HCT116 (cell line): Measurements from ENCODE around the gene RPLP1. TPM values are rescaled to one million over a fixed set of nuclear protein-coding genes. Genes with fewer than 3 reads are reported as not detected.

ENCODE experiments used
- ATAC-seq: fragments of 200-7000 bp; cut with Tn5 transposase; 2 replicates; pipeline ENCODE4 v1.9.1; 2020; ENCODE audit warnings: mild to moderate bottlenecking, moderate library complexity
- BruUV-seq: library from RNA; stranded (reverse); fragments of 400-500 nt; replicated peaks from 2 replicates; lab custom pipeline; 2021; lab: Mats Ljungman, UMichigan
- CTCF ChIA-PET: fragments of 300-600 bp; sonication (Branson Sonifier 250); formaldehyde crosslinking; loops from one replicate; lab custom pipeline; 2021; ENCODE audit warnings: antibody characterized with exemption; lab: Charles Lee
- POLR2A ChIA-PET: fragments of 300-600, 350-600 bp; sonication (Branson Sonifier 250); formaldehyde crosslinking; loops from one replicate; lab custom pipeline; 2021; ENCODE audit warnings: antibody characterized with exemption; lab: Charles Lee
- RAD21 ChIA-PET, 2 experiments: fragments of 300-600 bp; sonication (Branson Sonifier 250); formaldehyde crosslinking; loops; one replicate each; lab custom pipeline; 2023; ENCODE audit warnings: low total read pairs in 2 of 2; ENCODE audit not compliant: uncharacterized antibody in 2 of 2, unreplicated experiment in 2 of 2, low non-redundant PET in 1 of 2; lab: Charles Lee
- DNase-seq: peaks from one replicate; pipeline ENCODE4 v3.0.0-alpha.2; 2010; ENCODE audit warnings: low read depth, low spot score
- H2AFZ ChIP-seq: fragments of 200-600 bp; shearing (Covaris generic), sonication (generic); 2 replicates; pipeline ENCODE4 v1.6.1; 2017; ENCODE audit warnings: low read depth, mixed run types, mixed read lengths, antibody characterized with exemption, low read length; ENCODE audit not compliant: poor library complexity, severe bottlenecking
- H3K27ac ChIP-seq: 2 replicates; pipeline ENCODE4 v1.5.1; 2012; ENCODE audit warnings: low read depth, low read length
- H3K27me3 ChIP-seq: fragments of 200-600 bp; sonication (generic); 2 replicates; pipeline ENCODE4 v1.6.1; 2016; ENCODE audit warnings: mixed run types, low read length, mixed read lengths; ENCODE audit not compliant: insufficient read depth
- H3K36me3 ChIP-seq, 2 experiments: fragments of 200-500 bp in 1 of 2; fragments of 200-600 bp in 1 of 2; sonication (Bioruptor generic) in 1 of 2; sonication (generic) in 1 of 2; 2 replicates each; pipeline versions ENCODE4 v1.5.1 to v1.6.1; 2014 to 2016; ENCODE audit warnings: low read length in 2 of 2, inconsistent platforms in 1 of 2, mixed read lengths in 1 of 2, mixed run types in 1 of 2; ENCODE audit not compliant: insufficient read depth in 2 of 2, control insufficient read depth in 1 of 2
- H3K4me1 ChIP-seq, 2 experiments: fragments of 200-600 bp in 1 of 2; sonication (generic) in 1 of 2; 2 replicates each; pipeline versions ENCODE4 v1.5.1 to v1.6.1; 2012 to 2017; ENCODE audit warnings: low read length in 2 of 2, inconsistent platforms in 1 of 2, mild to moderate bottlenecking in 1 of 2, mixed read lengths in 1 of 2, mixed run types in 1 of 2, moderate library complexity in 1 of 2; ENCODE audit not compliant: insufficient read depth in 2 of 2, control insufficient read depth in 1 of 2
- H3K4me2 ChIP-seq: fragments of 200-600 bp; sonication (generic); 2 replicates; pipeline ENCODE4 v1.6.1; 2017; ENCODE audit warnings: mixed run types, low read length, mixed read lengths
- H3K4me3 ChIP-seq, 2 experiments: fragments of 200-600 bp in 1 of 2; sonication (generic) in 1 of 2; replicated peaks in 1 of 2; 2 replicates each; pipeline ENCODE4 v1.5.1; 2011 to 2016; ENCODE audit warnings: low read length in 2 of 2, control low read depth in 1 of 2, low read depth in 1 of 2, mild to moderate bottlenecking in 1 of 2, mixed read lengths in 1 of 2, mixed run types in 1 of 2
- H3K79me2 ChIP-seq: fragments of 200-600 bp; sonication (generic); 2 replicates; pipeline ENCODE4 v1.6.1; 2017; ENCODE audit warnings: mild to moderate bottlenecking, mixed run types, low read length, moderate library complexity, mixed read lengths; ENCODE audit not compliant: insufficient read depth
- H3K9ac ChIP-seq: fragments of 200-600 bp; sonication (generic); 2 replicates; pipeline ENCODE4 v1.6.1; 2016; ENCODE audit warnings: low read length, mixed read lengths
- H3K9me2 ChIP-seq: fragments of 200-600 bp; sonication (generic), shearing (Covaris generic); 2 replicates; pipeline ENCODE4 v1.6.1; 2017; ENCODE audit warnings: mixed run types, mild to moderate bottlenecking, moderate library complexity; ENCODE audit not compliant: insufficient read depth
- H3K9me3 ChIP-seq, 2 experiments: fragments of 200-500 bp in 1 of 2; fragments of 200-600 bp in 1 of 2; sonication (Bioruptor generic) in 1 of 2; sonication (generic) in 1 of 2; 2 replicates each; pipeline ENCODE4 v1.6.1; 2014 to 2017; ENCODE audit warnings: low read length in 2 of 2, mixed read lengths in 2 of 2, inconsistent platforms in 1 of 2, low read depth in 1 of 2, mild to moderate bottlenecking in 1 of 2, mixed run types in 1 of 2, moderate library complexity in 1 of 2; ENCODE audit not compliant: control insufficient read depth in 1 of 2, insufficient read depth in 1 of 2
- H4K20me1 ChIP-seq: fragments of 200-600 bp; sonication (generic), shearing (Covaris generic); 2 replicates; pipeline ENCODE4 v1.6.1; 2017; ENCODE audit warnings: mixed run types, mild to moderate bottlenecking, moderate library complexity; ENCODE audit not compliant: insufficient read depth
- EGR1 ChIP-seq: IDR thresholded peaks from 2 replicates; pipeline ENCODE4 v1.6.1; 2012; ENCODE audit warnings: low read depth
- ELF1 ChIP-seq: IDR thresholded peaks from 2 replicates; pipeline ENCODE4 v1.6.1; 2012; ENCODE audit warnings: low read depth, borderline replicate concordance
- EZH2phosphoT487 ChIP-seq: fragments of 200-600 bp; IDR thresholded peaks from 2 replicates; pipeline ENCODE4 v1.6.1; 2018; ENCODE audit warnings: antibody characterized with exemption, borderline replicate concordance
- POLR2A ChIP-seq: IDR thresholded peaks from 2 replicates; pipeline ENCODE4 v1.7.0; 2011; ENCODE audit warnings: borderline replicate concordance; ENCODE audit not compliant: insufficient read depth, insufficient read length; ENCODE audit errors: extremely low read depth
- POLR2AphosphoS5 ChIP-seq: IDR thresholded peaks from 2 replicates; pipeline ENCODE4 v1.6.1; 2011; ENCODE audit warnings: mild to moderate bottlenecking, low read depth, low read length, moderate library complexity
- RAD21 ChIP-seq: IDR thresholded peaks from 2 replicates; pipeline ENCODE4 v1.6.1; 2012; ENCODE audit warnings: low read depth, mild to moderate bottlenecking
- SIN3A ChIP-seq: IDR thresholded peaks from 2 replicates; pipeline ENCODE4 v1.6.1; 2012; ENCODE audit warnings: low read depth
- SP1 ChIP-seq: IDR thresholded peaks from 2 replicates; pipeline ENCODE4 v1.6.1; 2012; ENCODE audit warnings: low read depth
- SRF ChIP-seq: IDR thresholded peaks from 2 replicates; pipeline ENCODE4 v1.6.1; 2012; ENCODE audit warnings: low read depth
- TCF7L2 ChIP-seq: IDR thresholded peaks from 2 replicates; pipeline ENCODE4 v1.7.0; 2011; ENCODE audit warnings: borderline replicate concordance, inconsistent platforms; ENCODE audit not compliant: insufficient read depth, insufficient read length; ENCODE audit errors: extremely low read depth
- YY1 ChIP-seq: IDR thresholded peaks from 2 replicates; pipeline ENCODE4 v1.6.1; 2011; ENCODE audit warnings: low read length, low read depth, moderate library complexity, mild to moderate bottlenecking; ENCODE audit not compliant: insufficient replicate concordance; ENCODE audit errors: extremely low read depth
- ZBTB33 ChIP-seq: IDR thresholded peaks from 2 replicates; pipeline ENCODE4 v1.6.1; 2011; ENCODE audit warnings: mild to moderate bottlenecking, low read length, moderate library complexity; ENCODE audit not compliant: insufficient replicate concordance; ENCODE audit errors: extremely low read depth
- ZFX ChIP-seq: fragments of 450-650 bp; IDR thresholded peaks from 2 replicates; pipeline ENCODE4 v1.6.1; 2017
- ZNF274 ChIP-seq: fragments of 200-500 bp; sonication (Bioruptor generic); IDR thresholded peaks from 2 replicates; pipeline ENCODE4 v1.6.1; 2014; ENCODE audit warnings: mild to moderate bottlenecking, low read depth, low read length, inconsistent platforms
- intact Hi-C: fragments of 100-400 bp; cut with micrococcal nuclease; formaldehyde crosslinking; loops from 2 replicates; pipeline ENCODE4 v1.10.0; 2022
- total RNA-seq: library from RNA; stranded (reverse); gene quantifications from one replicate; pipeline ENCODE4 v1.2.1, GENCODE V29; 2021; ENCODE audit not compliant: unreplicated experiment
- TF ChIP-seq, protein P1 (sequence below), 3 experiments: fragments of 200-600 bp in 1 of 3; sonication (generic) in 1 of 3; IDR thresholded peaks in 2 of 3; conservative IDR thresholded peaks in 1 of 3; 2 replicates each; pipeline ENCODE4 v1.5.1; 2012 to 2017; ENCODE audit warnings: low read depth in 2 of 3, low read length in 2 of 3, antibody characterized with exemption in 1 of 3, borderline replicate concordance in 1 of 3, control low read depth in 1 of 3, mild to moderate bottlenecking in 1 of 3, mixed read lengths in 1 of 3, mixed run types in 1 of 3, moderate library complexity in 1 of 3; ENCODE audit not compliant: insufficient read depth in 1 of 3
- TF ChIP-seq, protein P2 (sequence below): IDR thresholded peaks from 2 replicates; pipeline ENCODE4 v1.6.1; 2012

Gene RPLP1
- total RNA-seq, 1 experiment from 2014 or later, result 3,138 TPM

- TF ChIP-seq, protein P1, sequence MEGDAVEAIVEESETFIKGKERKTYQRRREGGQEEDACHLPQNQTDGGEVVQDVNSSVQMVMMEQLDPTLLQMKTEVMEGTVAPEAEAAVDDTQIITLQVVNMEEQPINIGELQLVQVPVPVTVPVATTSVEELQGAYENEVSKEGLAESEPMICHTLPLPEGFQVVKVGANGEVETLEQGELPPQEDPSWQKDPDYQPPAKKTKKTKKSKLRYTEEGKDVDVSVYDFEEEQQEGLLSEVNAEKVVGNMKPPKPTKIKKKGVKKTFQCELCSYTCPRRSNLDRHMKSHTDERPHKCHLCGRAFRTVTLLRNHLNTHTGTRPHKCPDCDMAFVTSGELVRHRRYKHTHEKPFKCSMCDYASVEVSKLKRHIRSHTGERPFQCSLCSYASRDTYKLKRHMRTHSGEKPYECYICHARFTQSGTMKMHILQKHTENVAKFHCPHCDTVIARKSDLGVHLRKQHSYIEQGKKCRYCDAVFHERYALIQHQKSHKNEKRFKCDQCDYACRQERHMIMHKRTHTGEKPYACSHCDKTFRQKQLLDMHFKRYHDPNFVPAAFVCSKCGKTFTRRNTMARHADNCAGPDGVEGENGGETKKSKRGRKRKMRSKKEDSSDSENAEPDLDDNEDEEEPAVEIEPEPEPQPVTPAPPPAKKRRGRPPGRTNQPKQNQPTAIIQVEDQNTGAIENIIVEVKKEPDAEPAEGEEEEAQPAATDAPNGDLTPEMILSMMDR (IDR thresholded peaks at IDR 0.05 in 2 of 3, conservative IDR thresholded peaks at IDR 0.05 in 1 of 3; ENCODE audit: borderline replicate concordance in 1 of 3, insufficient read depth in 1 of 3, low read depth in 2 of 3, low read length in 2 of 3), result peak; percentile 25 to 80 (median 80); a peak in 5 of 6 replicates
- TF ChIP-seq YY1 (peak; percentile 21), EZH2phosphoT487 (no peak)
Measured at GRCh38 chr15:69462493-69463181, 10.0 kb downstream of the RPLP1 start (continued).

DNA sequence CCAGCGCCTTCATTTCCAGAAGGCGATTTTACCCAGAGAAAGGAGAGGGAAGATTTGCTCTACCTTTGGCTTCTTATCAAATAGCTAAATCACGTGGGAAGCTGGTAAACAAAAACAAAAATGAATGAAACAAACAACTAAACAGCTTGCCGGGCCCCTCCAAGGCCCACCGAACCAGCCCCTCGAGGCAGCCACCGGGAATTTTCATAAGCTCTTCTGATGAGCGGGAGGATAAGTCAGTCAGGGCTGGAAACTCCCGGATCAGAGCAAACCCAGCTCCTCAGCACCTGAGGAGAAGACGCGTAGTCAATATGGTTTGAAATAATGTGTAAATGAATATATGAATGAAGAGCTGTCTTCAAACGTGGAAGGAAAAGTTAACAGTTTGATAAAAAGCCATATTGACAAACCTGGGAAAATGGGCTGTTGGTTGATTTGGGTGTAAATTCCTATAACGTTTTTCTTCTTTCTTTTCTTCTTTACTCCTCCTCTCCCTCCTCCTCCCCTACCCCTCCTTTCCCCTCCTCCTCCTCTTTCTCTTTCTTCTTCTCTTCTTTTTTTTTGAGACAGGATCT, 10.7 kb downstream of the RPLP1 start:
- ChIA-PET POLR2A (interaction anchor here (1.3 to 2.7 kb wide), 2 partner anchors 10 to 635 kb away, joined by 4 to 43 read pairs; partner anchors contain the start of genes RPLP1 and TLE3), RAD21 (no interaction called here), CTCF (interaction anchor here (0.6 to 1.9 kb wide), 15 partner anchors 9 to 1259 kb away, joined by 3 to 15 read pairs (median 4); partner anchors contain the start of gene RPLP1)
- Histone ChIP-seq H2AFZ (no peak overlapping the region), H3K9ac (peak overlapping the region; percentile 80), H3K4me3 (peak overlapping the region; percentile 55 to 66), H3K4me1 (peaks cover 10 to 42% of the 10 kb centered on the region in 2 experiments), H3K27ac (peak overlapping the region; percentile 75), H3K9me2 (no peaks in the 10 kb centered on the region), H4K20me1 (no peaks in the 10 kb centered on the region), H3K9me3 (no peaks in the 10 kb centered on the region), H3K27me3 (no peaks in the 10 kb centered on the region), H3K36me3 (no peaks in the 10 kb centered on the region), H3K4me2 (peak overlapping the region; percentile 88), H3K79me2 (no peaks in the 10 kb centered on the region)
- no peak for TF ChIP-seq SP1
- no peak for TF ChIP-seq EGR1
- TF ChIP-seq SRF, result no peak
- no peak for TF ChIP-seq POLR2AphosphoS5
- TF ChIP-seq, protein P2, sequence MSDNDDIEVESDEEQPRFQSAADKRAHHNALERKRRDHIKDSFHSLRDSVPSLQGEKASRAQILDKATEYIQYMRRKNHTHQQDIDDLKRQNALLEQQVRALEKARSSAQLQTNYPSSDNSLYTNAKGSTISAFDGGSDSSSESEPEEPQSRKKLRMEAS, result no peak
- TF ChIP-seq ZFX, result no peak
- TF ChIP-seq RAD21, result no peak
- no peak for TF ChIP-seq TCF7L2
- no peak for TF ChIP-seq ZNF274
- TF ChIP-seq, protein P1 (IDR thresholded peaks at IDR 0.05 in 2 of 3, conservative IDR thresholded peaks at IDR 0.05 in 1 of 3; ENCODE audit: borderline replicate concordance in 1 of 3, insufficient read depth in 1 of 3, low read depth in 2 of 3, low read length in 2 of 3), result no peak
- no peak for TF ChIP-seq POLR2A
- TF ChIP-seq ELF1, result no peak
- no peak for TF ChIP-seq ZBTB33
- TF ChIP-seq SIN3A, result no peak
- DNase-seq (no peak), ATAC-seq (no peak)
- intact Hi-C loops, result no loop called here
- TSS peak; percentile 81 for BruUV-seq
